Lung microvascular endothelial cell (primary cell): ENCODE results near the gene SLC25A3. TPM values are rescaled to one million over a fixed set of nuclear protein-coding genes. Genes with fewer than 3 reads are reported as not detected.
"Not testable (repeated sequence)": the region's sequence is repeated elsewhere in the genome, so short reads cannot be mapped to it uniquely, and the experiment has no call there.

Experiments used
- DNase-seq, 2 donors: peaks; one replicate each; pipeline versions ENCODE4 v3.0.0 to v3.0.0-alpha.2; 2010; ENCODE audit warnings: low read depth in 2 of 2
- total RNA-seq: library from RNA; depleted of rRNA; stranded (reverse); fragments of >200 nt; gene quantifications from 2 replicates; pipeline ENCODE4 v1.2.1, GENCODE V29; 2014

SLC25A3 gene
- total RNA-seq, 1 donor from 2014 or later: 339 TPM

- DNase-seq: peak; percentile 32 to 45
These were observed 757 bp downstream of the SLC25A3 start for GRCh38 chr12:98594050-98594835.

- DNase-seq: peak; percentile 12 to 65
These were observed 1.9 kb downstream of the SLC25A3 start for GRCh38 chr12:98595243-98595988.

GRCh38 chr12:98597313-98597712, 3.8 kb downstream of the SLC25A3 start:
- not testable (repeated sequence) for DNase-seq

GRCh38 chr12:98601924-98602323, 8.4 kb downstream of the SLC25A3 start:
- no peak for DNase-seq

- peak in 1 of 2 donors; percentile 17 for DNase-seq
These were observed 13.0 kb downstream of the SLC25A3 start for GRCh38 chr12:98606359-98606988.

GRCh38 chr12:98610596-98610995, 17.1 kb downstream of the SLC25A3 start:
- DNase-seq: no peak

GRCh38 chr12:98612696-98613334, 19.3 kb downstream of the SLC25A3 start:
- DNase-seq: no peak

- DNase-seq: no peak
These were observed 25.5 kb downstream of the SLC25A3 start for GRCh38 chr12:98618952-98619351.

GRCh38 chr12:98635657-98636323, 42.3 kb downstream of the SLC25A3 start:
- peak; percentile 22 to 67 for DNase-seq

GRCh38 chr12:98637068-98637467, 43.6 kb downstream of the SLC25A3 start:
- no peak for DNase-seq

GRCh38 chr12:98638009-98638408, 44.5 kb downstream of the SLC25A3 start:
- DNase-seq: no peak

- peak; percentile 21 to 57 for DNase-seq
These were observed 46.0 kb downstream of the SLC25A3 start for GRCh38 chr12:98639491-98639890.

GRCh38 chr12:98642801-98643200, 49.3 kb downstream of the SLC25A3 start:
- not testable (repeated sequence) for DNase-seq

- DNase-seq: peak in 1 of 2 donors; percentile 63
These were observed 50.9 kb downstream of the SLC25A3 start for GRCh38 chr12:98644433-98644711.

- DNase-seq: peak; percentile 98 to 99
These were observed 51.5 kb downstream of the SLC25A3 start, which contains the start of the genes APAF1 and IKBIP for GRCh38 chr12:98644712-98645571. TSS of gene APAF1 (plus strand) at chr12:98645290. CDS start at chr12:98648360, 3,070 bp downstream. TSS of gene IKBIP (minus strand) at chr12:98644788. CDS start at chr12:98644701, 87 bp downstream.

- peak; percentile 29 to 37 for DNase-seq
These were observed 52.1 kb downstream of the SLC25A3 start for GRCh38 chr12:98645572-98646067.

GRCh38 chr12:98646294-98647090, 53.0 kb downstream of the SLC25A3 start:
- peak; percentile 26 to 52 for DNase-seq

- no peak for DNase-seq
These were observed 57.8 kb downstream of the SLC25A3 start for GRCh38 chr12:98651328-98651727.

- peak; percentile 73 to 82 for DNase-seq
These were observed 60.5 kb downstream of the SLC25A3 start for GRCh38 chr12:98653866-98654493.
